CD4-positive, CD25-positive, alpha-beta regulatory T cell (primary cell): Measurements from ENCODE around the gene IRF2BP2. TPM values are rescaled to one million over a fixed set of nuclear protein-coding genes. Genes with fewer than 3 reads are reported as not detected.

ENCODE experiments used
- ATAC-seq, 2 donors: fragments of 150-1000 bp; cut with Tn5 transposase; one replicate each; pipeline ENCODE4 v1.10.0; 2021; ENCODE audit warnings: low read depth in 2 of 2, moderate number of reproducible peaks in 2 of 2, moderate library complexity in 1 of 2
- DNase-seq, 3 donors: peaks; one replicate each; pipeline versions ENCODE4 v3.0.0 to v3.0.0-alpha.2; 2012 to 2022; ENCODE audit warnings: mixed read lengths in 1 of 3
- H3K27ac ChIP-seq: one replicate; pipeline ENCODE4 v1.7.0; 2013; ENCODE audit warnings: mild to moderate bottlenecking, low read length; ENCODE audit not compliant: insufficient read depth, poor library complexity, severe bottlenecking
- H3K27me3 ChIP-seq: one replicate; pipeline ENCODE4 v1.7.0; 2013; ENCODE audit warnings: low read length; ENCODE audit not compliant: control insufficient read depth, insufficient read depth
- H3K36me3 ChIP-seq: one replicate; pipeline ENCODE4 v1.7.0; 2013; ENCODE audit warnings: mild to moderate bottlenecking, low read length, moderate library complexity; ENCODE audit not compliant: control insufficient read depth, insufficient read depth
- H3K4me1 ChIP-seq: 2 replicates; pipeline ENCODE4 v1.7.0; 2013; ENCODE audit warnings: mild to moderate bottlenecking, low read length; ENCODE audit not compliant: insufficient read depth, control insufficient read depth, poor library complexity, severe bottlenecking
- H3K4me3 ChIP-seq: one replicate; pipeline ENCODE4 v1.7.0; 2013; ENCODE audit warnings: low read depth, mild to moderate bottlenecking, low read length, moderate library complexity
- H3K9me3 ChIP-seq, 2 experiments: 1 replicate in 1 of 2; 2 replicates in 1 of 2; pipeline ENCODE4 v1.7.0; 2013; ENCODE audit warnings: low read length in 2 of 2, mild to moderate bottlenecking in 1 of 2, moderate library complexity in 1 of 2; ENCODE audit not compliant: control insufficient read depth in 2 of 2
- H3K27ac Mint-ChIP-seq, 3 donors: one replicate each; pipeline ENCODE4 v1.8.0; 2020 to 2022; ENCODE audit warnings: mild to moderate bottlenecking in 3 of 3, mixed read lengths in 3 of 3, moderate library complexity in 2 of 3
- H3K27me3 Mint-ChIP-seq: one replicate; pipeline ENCODE4 v1.8.0; 2022; ENCODE audit warnings: mild to moderate bottlenecking, mixed read lengths
- H3K36me3 Mint-ChIP-seq: one replicate; pipeline ENCODE4 v1.8.0; 2020; ENCODE audit warnings: mixed read lengths
- H3K4me1 Mint-ChIP-seq, 4 donors: one replicate each; pipeline ENCODE4 v1.8.0; 2020 to 2022; ENCODE audit warnings: mixed read lengths in 4 of 4, mild to moderate bottlenecking in 1 of 4
- H3K4me3 Mint-ChIP-seq, 4 donors: one replicate each; pipeline ENCODE4 v1.8.0; 2020 to 2022; ENCODE audit warnings: mild to moderate bottlenecking in 4 of 4, mixed read lengths in 4 of 4, moderate library complexity in 3 of 4
- H3K9me3 Mint-ChIP-seq, 7 donors: one replicate each; pipeline ENCODE4 v1.8.0; 2020 to 2022; ENCODE audit warnings: mixed read lengths in 7 of 7, mild to moderate bottlenecking in 3 of 7, moderate library complexity in 2 of 7
- polyA plus RNA-seq, 4 donors: library from polyadenylated mRNA; unstranded; fragments of 300-500 nt; fragmentation: Illumina TruSeq; gene quantifications; one replicate each; pipeline ENCODE4 v1.2.3, GENCODE V29; 2021
- total RNA-seq: library from RNA; stranded (reverse); gene quantifications from one replicate; pipeline ENCODE4 v1.2.3, GENCODE V29; 2022

Gene IRF2BP2
- 375 TPM for total RNA-seq
- polyA plus RNA-seq = 10 to 100 TPM; 21.1 to 36.0 (median 24.2) TPM

- Histone ChIP-seq H3K36me3 (peaks cover 15% of the 10 kb centered on the region), H3K4me3 (peak within 1 kb of the TSS; percentile 98), H3K4me1 (peaks cover 58% of the 10 kb centered on the region), H3K27ac (peak within 1 kb of the TSS; percentile 99), H3K9me3 (no peaks in the 10 kb centered on the region), H3K27me3 (no peaks in the 10 kb centered on the region)
- Mint-ChIP-seq H3K27ac (peak within 1 kb of the TSS; percentile 98 to 99 (median 99)), H3K36me3 (peaks cover 27% of the 10 kb centered on the region), H3K4me3 (peak within 1 kb of the TSS; percentile 81 to 96 (median 94)), H3K4me1 (peaks cover 22 to 53% (median 37%) of the 10 kb centered on the region in 4 donors), H3K27me3 (peaks cover 16% of the 10 kb centered on the region), H3K9me3 (peaks cover 0 to 2% (median 0%) of the 10 kb centered on the region in 7 donors)
- peak; percentile 69 to 87 (median 86) for DNase-seq
- peak; percentile 6 to 16 for ATAC-seq
Observed at GRCh38 chr1:234610061-234610665, at the start of gene IRF2BP2. IRF2BP2 (minus strand) TSS chr1:234610178; CDS start chr1:234609494, 684 bp downstream.

- no peaks in the 10 kb centered on the region for H3K36me3 Mint-ChIP-seq
- H3K4me1 Mint-ChIP-seq = peaks cover 0 to 3% (median 0%) of the 10 kb centered on the region in 4 donors
- H3K4me3 ChIP-seq = no peak overlapping the region
- no peak overlapping the region for H3K27ac ChIP-seq
- no peaks in the 10 kb centered on the region for H3K36me3 ChIP-seq
- H3K4me1 ChIP-seq = no peaks in the 10 kb centered on the region
- no peaks in the 10 kb centered on the region for H3K27me3 Mint-ChIP-seq
- DNase-seq = no peak
- no peaks in the 10 kb centered on the region for H3K9me3 Mint-ChIP-seq
- no peak for ATAC-seq
- H3K9me3 ChIP-seq = no peaks in the 10 kb centered on the region
- no peak overlapping the region for H3K4me3 Mint-ChIP-seq
- H3K27me3 ChIP-seq = no peaks in the 10 kb centered on the region
- no peak overlapping the region for H3K27ac Mint-ChIP-seq
Observed at GRCh38 chr1:234659538-234659937, 49.6 kb upstream of the IRF2BP2 start.

- H3K27me3 Mint-ChIP-seq = no peaks in the 10 kb centered on the region
- H3K27me3 ChIP-seq = peaks cover 2% of the 10 kb centered on the region
- no peaks in the 10 kb centered on the region for H3K36me3 ChIP-seq
- H3K27ac ChIP-seq = no peak overlapping the region
- ATAC-seq = no peak
- DNase-seq = no peak
- no peaks in the 10 kb centered on the region for H3K4me1 Mint-ChIP-seq
- no peaks in the 10 kb centered on the region for H3K4me1 ChIP-seq
- H3K9me3 Mint-ChIP-seq = no peaks in the 10 kb centered on the region
- no peak overlapping the region for H3K4me3 ChIP-seq
- no peaks in the 10 kb centered on the region for H3K36me3 Mint-ChIP-seq
- no peak overlapping the region for H3K4me3 Mint-ChIP-seq
- no peaks in the 10 kb centered on the region for H3K9me3 ChIP-seq
- no peak overlapping the region for H3K27ac Mint-ChIP-seq
Observed at GRCh38 chr1:234658138-234658537, 48.2 kb upstream of the IRF2BP2 start.

- H3K4me1 Mint-ChIP-seq = no peaks in the 10 kb centered on the region
- H3K9me3 Mint-ChIP-seq = no peaks in the 10 kb centered on the region
- DNase-seq (peak in 1 of 3 donors; percentile 4), ATAC-seq (peak; percentile 59 to 63)
- Histone ChIP-seq H3K4me3 (no peak overlapping the region), H3K36me3 (no peaks in the 10 kb centered on the region), H3K27ac (no peak overlapping the region), H3K4me1 (no peaks in the 10 kb centered on the region), H3K9me3 (no peaks in the 10 kb centered on the region), H3K27me3 (peaks cover 3% of the 10 kb centered on the region)
- H3K27ac Mint-ChIP-seq = peak overlapping the region in 1 of 3 donors; percentile 57
- no peaks in the 10 kb centered on the region for H3K36me3 Mint-ChIP-seq
- H3K27me3 Mint-ChIP-seq = no peaks in the 10 kb centered on the region
- no peak overlapping the region for H3K4me3 Mint-ChIP-seq
Observed at GRCh38 chr1:234656944-234657654, 47.1 kb upstream of the IRF2BP2 start.

DNA sequence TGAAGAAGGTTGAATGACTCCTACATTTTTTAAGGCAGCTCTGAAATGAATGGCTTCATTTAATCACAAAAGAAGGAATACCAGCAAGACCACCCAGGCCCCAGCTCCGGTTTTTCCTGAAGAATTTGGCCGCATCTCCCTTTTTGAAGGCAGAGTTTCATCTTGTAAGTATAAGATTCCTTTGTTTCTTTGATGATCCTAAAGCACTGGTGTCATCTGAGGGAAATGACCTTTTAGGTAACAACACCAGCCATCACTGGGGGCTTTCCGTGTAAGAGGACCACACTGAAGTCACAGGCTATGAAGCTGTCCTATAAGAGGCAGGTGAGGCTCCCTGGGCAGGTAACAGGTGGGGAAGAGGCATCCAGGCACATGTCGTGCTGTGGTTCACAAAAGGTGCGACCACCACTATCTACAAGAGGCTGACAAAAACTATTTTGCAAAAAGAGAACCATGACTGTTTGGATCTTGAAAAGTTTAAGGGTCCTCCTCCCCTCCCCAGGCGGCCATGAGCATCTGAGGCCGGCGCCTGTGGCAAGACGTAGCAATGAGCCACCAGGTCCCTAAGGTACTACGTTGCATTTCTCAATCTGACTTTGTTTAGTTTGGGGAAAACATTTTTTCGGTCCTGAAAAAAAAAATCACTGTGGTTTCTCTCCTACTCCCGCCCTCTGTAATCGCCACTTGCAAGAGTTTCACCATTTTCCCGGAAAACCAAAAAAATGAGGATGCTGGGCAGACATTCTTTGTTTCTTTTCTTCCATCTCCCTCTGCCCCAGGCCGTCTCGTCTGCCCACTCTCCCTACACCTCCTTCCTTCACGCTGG lies 46.3 kb upstream of the IRF2BP2 start:
- H3K9me3 ChIP-seq = no peaks in the 10 kb centered on the region
- peaks cover 3% of the 10 kb centered on the region for H3K27me3 ChIP-seq
- no peak for DNase-seq
- no peak overlapping the region for H3K27ac ChIP-seq
- no peak overlapping the region for H3K4me3 Mint-ChIP-seq
- H3K36me3 ChIP-seq = no peaks in the 10 kb centered on the region
- H3K36me3 Mint-ChIP-seq = no peaks in the 10 kb centered on the region
- H3K4me1 Mint-ChIP-seq = no peaks in the 10 kb centered on the region
- H3K4me1 ChIP-seq = no peaks in the 10 kb centered on the region
- H3K4me3 ChIP-seq = no peak overlapping the region
- H3K9me3 Mint-ChIP-seq = no peaks in the 10 kb centered on the region
- H3K27ac Mint-ChIP-seq = no peak overlapping the region
- ATAC-seq = no peak
- no peaks in the 10 kb centered on the region for H3K27me3 Mint-ChIP-seq

GRCh38 chr1:234655328-234656069 lies 45.5 kb upstream of the IRF2BP2 start:
- H3K27ac ChIP-seq = no peak overlapping the region
- no peaks in the 10 kb centered on the region for H3K36me3 Mint-ChIP-seq
- no peak overlapping the region for H3K27ac Mint-ChIP-seq
- ATAC-seq (no peak), DNase-seq (no peak)
- H3K4me3 ChIP-seq = no peak overlapping the region
- no peaks in the 10 kb centered on the region for H3K36me3 ChIP-seq
- peaks cover 3% of the 10 kb centered on the region for H3K27me3 ChIP-seq
- H3K27me3 Mint-ChIP-seq = no peaks in the 10 kb centered on the region
- no peaks in the 10 kb centered on the region for H3K9me3 ChIP-seq
- no peaks in the 10 kb centered on the region for H3K9me3 Mint-ChIP-seq
- no peaks in the 10 kb centered on the region for H3K4me1 Mint-ChIP-seq
- no peak overlapping the region for H3K4me3 Mint-ChIP-seq
- no peaks in the 10 kb centered on the region for H3K4me1 ChIP-seq

DNA sequence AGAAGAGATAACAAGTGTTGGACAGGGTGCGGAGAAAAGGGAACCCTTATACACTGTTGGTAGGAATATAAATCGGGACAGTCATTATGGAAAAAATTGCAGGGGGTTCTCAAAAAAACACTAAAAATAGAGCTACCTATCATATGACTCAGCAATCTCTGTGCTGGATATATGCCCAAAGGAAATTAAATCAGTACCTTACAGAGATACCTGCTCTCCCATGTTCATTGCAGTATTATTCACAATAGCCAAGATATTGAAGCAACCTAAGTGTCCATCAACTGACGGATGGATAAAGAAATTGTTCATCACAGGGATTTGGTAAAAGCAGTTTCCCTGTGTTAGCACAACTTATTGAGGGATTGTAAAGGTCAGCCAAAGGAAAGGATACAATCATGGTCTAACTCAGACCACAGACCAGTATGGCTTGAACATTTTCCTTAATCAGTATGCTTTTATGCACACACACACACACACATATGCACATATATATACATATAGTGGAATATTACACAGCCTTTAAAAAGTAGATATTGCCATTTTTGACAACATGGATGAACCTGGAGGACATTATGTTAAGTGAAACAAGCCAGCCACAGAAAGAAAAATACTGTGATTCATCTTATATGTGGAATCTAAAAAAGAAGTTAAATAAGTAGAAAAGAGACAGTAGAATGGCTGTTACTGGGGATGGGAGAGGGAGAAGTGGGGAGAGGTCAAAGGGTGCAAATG lies 44.2 kb upstream of the IRF2BP2 start:
- Histone ChIP-seq H3K4me3 (no peak overlapping the region), H3K4me1 (no peaks in the 10 kb centered on the region), H3K27ac (no peak overlapping the region), H3K9me3 (no peaks in the 10 kb centered on the region), H3K36me3 (no peaks in the 10 kb centered on the region), H3K27me3 (peaks cover 3% of the 10 kb centered on the region)
- no peaks in the 10 kb centered on the region for H3K27me3 Mint-ChIP-seq
- no peaks in the 10 kb centered on the region for H3K9me3 Mint-ChIP-seq
- no peaks in the 10 kb centered on the region for H3K36me3 Mint-ChIP-seq
- H3K4me3 Mint-ChIP-seq = no peak overlapping the region
- DNase-seq (no peak), ATAC-seq (no peak)
- H3K4me1 Mint-ChIP-seq = no peaks in the 10 kb centered on the region
- H3K27ac Mint-ChIP-seq = peak overlapping the region in 1 of 3 donors; percentile 45
